GM12865 (cell line): ENCODE data around the gene USP24.
"Not testable (repeated sequence)": the region's sequence is repeated elsewhere in the genome, so short reads cannot be mapped to it uniquely, and the experiment has no call there.

Experiments used
- DNase-seq: peaks from one replicate; pipeline ENCODE4 v3.0.0; 2010; ENCODE audit warnings: low read depth
- H3K4me3 ChIP-seq: 2 replicates; pipeline ENCODE4 v1.5.1; 2011; ENCODE audit warnings: mild to moderate bottlenecking, low read depth, low read length, control low read depth
- CTCF ChIP-seq: IDR thresholded peaks from 2 replicates; pipeline ENCODE4 v1.5.1; 2011; ENCODE audit warnings: low read length, control low read depth, low read depth, inconsistent platforms; ENCODE audit not compliant: insufficient read depth; ENCODE audit errors: missing control alignments

Gene USP24

GRCh38 chr1:55231745-55232144, 16.6 kb upstream of the USP24 start:
- no peak for TF ChIP-seq CTCF
- H3K4me3 ChIP-seq: no peak overlapping the region

GRCh38 chr1:55230659-55231058, 15.5 kb upstream of the USP24 start:
- no peak overlapping the region for H3K4me3 ChIP-seq
- TF ChIP-seq CTCF: no peak
- DNase-seq: no peak

More at GRCh38 chr1:55231745-55232144, 16.6 kb upstream of the USP24 start:
- no peak for DNase-seq

GRCh38 chr1:55229726-55230125, 14.6 kb upstream of the USP24 start:
- DNase-seq, H3K4me3 ChIP-seq: not testable (repeated sequence)

GRCh38 chr1:55225228-55225627, 10.1 kb upstream of the USP24 start:
- no peak for DNase-seq
- no peak for TF ChIP-seq CTCF
- no peak overlapping the region for H3K4me3 ChIP-seq

- no peak for DNase-seq
- no peak for TF ChIP-seq CTCF
- no peak overlapping the region for H3K4me3 ChIP-seq
These were observed 9.6 kb upstream of the USP24 start for GRCh38 chr1:55224729-55225128.

GRCh38 chr1:55222152-55222551, 7.0 kb upstream of the USP24 start:
- TF ChIP-seq CTCF: no peak
- H3K4me3 ChIP-seq: no peak overlapping the region
- no peak for DNase-seq

- no peak overlapping the region for H3K4me3 ChIP-seq
- no peak for TF ChIP-seq CTCF
- no peak for DNase-seq
These were observed 2.2 kb upstream of the USP24 start for GRCh38 chr1:55217226-55217986.
